ENCODE results near the gene UBE2Q2. TPM values are rescaled to one million over a fixed set of nuclear protein-coding genes. Genes with fewer than 3 reads are reported as not detected.

The UBE2Q2 gene
- polyA plus RNA-seq, 4 donors, result 43.3 to 68.1 (median 52.0) TPM

- peak in 1 of 4 donors; percentile 29 for DNase-seq (ENCODE audit: low read depth in 4 of 4, low spot score in 3 of 4)
Measured at GRCh38 chr15:75921732-75922703, 78.8 kb downstream of the UBE2Q2 start.

- DNase-seq (ENCODE audit: low read depth in 4 of 4, low spot score in 3 of 4), result no peak
Measured at GRCh38 chr15:75923756-75924155, 80.5 kb downstream of the UBE2Q2 start.

- no peak for DNase-seq (ENCODE audit: low read depth in 4 of 4, low spot score in 3 of 4)
Measured at GRCh38 chr15:75924576-75924975, 81.3 kb downstream of the UBE2Q2 start.

GRCh38 chr15:75925440-75925839 lies 82.2 kb downstream of the UBE2Q2 start:
- DNase-seq (ENCODE audit: low read depth in 4 of 4, low spot score in 3 of 4), result no peak

GRCh38 chr15:75926931-75927330 lies 83.7 kb downstream of the UBE2Q2 start:
- no peak for DNase-seq (ENCODE audit: low read depth in 4 of 4, low spot score in 3 of 4)

- no peak for DNase-seq (ENCODE audit: low read depth in 4 of 4, low spot score in 3 of 4)
Measured at GRCh38 chr15:75927601-75928000, 84.4 kb downstream of the UBE2Q2 start.

GRCh38 chr15:75928680-75929608 lies 85.7 kb downstream of the UBE2Q2 start:
- peak in 3 of 4 donors; percentile 10 to 22 (median 20) for DNase-seq (ENCODE audit: low read depth in 4 of 4, low spot score in 3 of 4)

GRCh38 chr15:75929799-75930565 lies 86.7 kb downstream of the UBE2Q2 start:
- no peak for DNase-seq (ENCODE audit: low read depth in 4 of 4, low spot score in 3 of 4)

DNA sequence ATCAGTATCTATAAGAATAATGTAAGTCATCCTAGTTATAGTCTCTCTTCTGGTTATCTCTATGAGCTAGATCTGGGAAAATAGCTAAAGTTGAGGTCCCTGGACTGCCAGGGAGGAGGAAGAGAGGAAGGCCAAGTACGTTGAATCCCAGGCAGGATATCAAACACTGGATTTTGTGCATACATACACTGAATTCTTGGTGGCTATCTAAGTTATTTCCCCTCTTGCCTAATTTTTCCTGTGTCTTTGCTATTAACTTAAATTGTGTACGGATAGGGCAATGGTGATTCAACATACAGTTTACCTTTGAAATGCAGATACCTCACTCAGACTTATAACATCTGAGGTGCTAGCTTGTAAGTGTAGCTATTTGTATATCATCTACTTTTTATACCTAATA lies 87.6 kb downstream of the UBE2Q2 start:
- DNase-seq (ENCODE audit: low read depth in 4 of 4, low spot score in 3 of 4), result no peak

DNA sequence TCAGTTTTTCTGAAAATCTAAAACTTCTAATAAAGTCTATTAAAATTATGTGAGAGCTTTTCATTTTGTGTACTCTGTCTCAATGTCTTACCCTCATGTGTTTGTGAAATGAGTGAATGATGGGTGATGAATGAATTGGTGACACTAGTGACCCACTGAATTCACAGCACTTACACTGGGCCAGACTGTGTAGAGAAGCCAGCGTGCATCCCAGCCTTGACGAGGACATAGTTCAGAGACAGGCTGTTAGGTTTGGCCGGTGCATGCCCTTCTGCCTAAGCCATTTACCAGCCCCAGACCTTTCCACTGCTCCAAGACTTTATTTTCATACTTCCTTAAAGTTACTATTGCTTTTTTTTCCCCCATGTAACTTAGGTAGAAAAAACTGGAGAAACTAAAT lies 99.2 kb downstream of the UBE2Q2 start:
- DNase-seq (ENCODE audit: low read depth in 4 of 4, low spot score in 3 of 4), result no peak

DNA sequence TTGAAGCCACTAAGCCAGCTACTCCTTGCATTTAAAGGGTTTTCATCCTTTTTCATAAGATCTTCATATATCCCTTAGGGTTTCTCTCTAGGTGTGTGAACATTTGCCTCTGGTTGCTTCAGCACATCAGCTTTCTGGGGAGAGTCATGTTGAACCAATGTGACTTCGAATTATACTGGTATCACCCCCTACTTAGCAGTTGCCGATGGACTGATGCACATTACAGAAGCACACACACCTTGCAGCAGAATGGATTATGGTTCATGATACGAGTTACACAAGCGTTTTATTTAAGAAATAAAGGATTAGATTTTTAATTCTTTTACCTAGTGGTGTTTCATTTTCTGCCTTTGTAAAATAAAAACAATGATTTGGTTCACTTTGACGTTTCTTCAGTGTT lies 100.0 kb downstream of the UBE2Q2 start:
- no peak for DNase-seq (ENCODE audit: low read depth in 4 of 4, low spot score in 3 of 4)

GRCh38 chr15:75943713-75944215 lies 100.5 kb downstream of the UBE2Q2 start:
- DNase-seq (ENCODE audit: low read depth in 4 of 4, low spot score in 3 of 4), result no peak

- DNase-seq (ENCODE audit: low read depth in 4 of 4, low spot score in 3 of 4), result no peak
Measured at GRCh38 chr15:75945953-75946352, 102.7 kb downstream of the UBE2Q2 start.

- no peak for DNase-seq (ENCODE audit: low read depth in 4 of 4, low spot score in 3 of 4)
Measured at GRCh38 chr15:75947092-75947491, 103.8 kb downstream of the UBE2Q2 start.

DNA sequence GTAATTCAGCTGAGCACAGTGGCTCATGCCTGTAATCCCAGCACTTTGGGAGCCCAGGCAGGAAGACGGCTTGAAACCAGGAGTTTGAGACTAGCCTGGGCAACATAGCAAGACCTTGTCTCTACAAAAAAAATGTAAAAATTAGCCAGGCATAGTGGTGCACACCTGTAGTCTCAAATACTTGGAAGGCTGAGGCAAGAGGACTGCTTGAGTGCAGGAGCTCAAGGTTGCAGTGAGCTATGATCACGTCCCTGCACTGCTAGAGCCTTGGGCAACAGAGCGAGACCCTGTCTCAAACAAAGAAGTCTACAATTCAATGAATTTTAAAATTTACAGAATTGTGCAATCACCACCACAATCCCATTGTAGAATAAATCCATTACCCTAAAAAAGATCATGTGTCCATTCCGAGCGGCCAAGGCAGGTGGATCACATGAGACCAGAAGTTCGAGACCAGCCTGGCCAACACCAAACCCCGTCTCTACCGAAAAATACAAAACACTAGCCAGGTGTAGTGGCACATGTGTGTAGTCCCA lies 105.6 kb downstream of the UBE2Q2 start:
- no peak for DNase-seq (ENCODE audit: low read depth in 4 of 4, low spot score in 3 of 4)

Other genes with a start within 250 kb of the UBE2Q2 start
- gene SNUPN, start 217.7 kb upstream of the UBE2Q2 start, polyA plus RNA-seq (ENCODE audit: insufficient read length in 4 of 4), result 10 to 100 TPM; 29.7 to 35.6 (median 30.4) TPM
- 10 to 100 TPM; 31.3 to 59.1 (median 51.5) TPM for gene IMP3, start 203.2 kb upstream of the UBE2Q2 start, polyA plus RNA-seq (ENCODE audit: insufficient read length in 4 of 4)
- 10 to 100 TPM; 18.1 to 27.0 (median 20.1) TPM for gene SNX33, start 195.5 kb upstream of the UBE2Q2 start, polyA plus RNA-seq (ENCODE audit: insufficient read length in 4 of 4)
- gene CSPG4, start 130.6 kb upstream of the UBE2Q2 start, polyA plus RNA-seq (ENCODE audit: insufficient read length in 4 of 4), result 1 to 10 TPM; 7.6 to 8.6 (median 8.5) TPM
- gene FBXO22, start 60.4 kb downstream of the UBE2Q2 start, polyA plus RNA-seq (ENCODE audit: insufficient read length in 4 of 4), result 10 to 100 TPM; 36.0 to 50.4 (median 47.8) TPM
- 1 to 10 TPM; 3.4 to 6.6 (median 5.0) TPM for gene NRG4, start 169.0 kb downstream of the UBE2Q2 start, polyA plus RNA-seq (ENCODE audit: insufficient read length in 4 of 4)
- gene TMEM266, start 216.5 kb downstream of the UBE2Q2 start, polyA plus RNA-seq (ENCODE audit: insufficient read length in 4 of 4), result 10 to 100 TPM in 3 of 4 donors, under 1 TPM in 1; 0.78 to 14.0 (median 11.0) TPM